ENCODE results near the gene SULT2B1.

GRCh38 chr19:48578891-48579290 is 26.9 kb downstream of the SULT2B1 start:
- TF ChIP-seq GATA2 (IDR thresholded peaks at IDR 0.05; ENCODE audit: low read depth, low read length) (no peak), GATA3 (IDR thresholded peaks at IDR 0.05; ENCODE audit: low read depth, low read length) (no peak)

Measured in SH-SY5Y (cell line).